ENCODE data around the gene VCX. TPM values are rescaled to one million over a fixed set of nuclear protein-coding genes. Genes with fewer than 3 reads are reported as not detected.

VCX gene
- not detected in 2 replicates for total RNA-seq

GRCh38 chrX:7842871-7843270 is at the start of gene VCX:
VCX (plus strand) TSS chrX:7843171; CDS start chrX:7843204, 33 bp downstream.

Other genes starting within 250 kb of the VCX start
- 20.2 and 27.8 TPM in 2 replicates for gene PNPLA4, start 84.2 kb downstream of the VCX start, total RNA-seq

Measured in myometrial cell (primary cell).